Endothelial cell of umbilical vein (primary cell): ENCODE data around the gene TOX2. TPM values are rescaled to one million over a fixed set of nuclear protein-coding genes. Genes with fewer than 3 reads are reported as not detected.

Experiments used
- BruUV-seq: library from RNA; stranded (reverse); fragments of 400-500 nt; replicated peaks from 2 replicates; lab custom pipeline; 2021; lab: Mats Ljungman, UMichigan
- CTCF ChIA-PET: fragments of 300-600, 350-600 bp; sonication (Branson Sonifier 250); formaldehyde crosslinking; loops from one replicate; lab custom pipeline; 2021; ENCODE audit warnings: antibody characterized with exemption, inconsistent platforms; lab: Charles Lee
- POLR2A ChIA-PET: fragments of 300-600, 350-600 bp; sonication (Branson Sonifier 250); formaldehyde crosslinking; loops from one replicate; lab custom pipeline; 2021; ENCODE audit warnings: antibody characterized with exemption, inconsistent platforms; lab: Charles Lee
- DNase-seq: peaks from one replicate; pipeline ENCODE4 v3.0.0-alpha.2; 2011; ENCODE audit warnings: low read depth, low spot score
- FAIRE-seq: peaks from 2 replicates; lab custom pipeline; 2011; peaks lifted over from hg19 to GRCh38; lab: Jason Lieb, UNC
- H2AFZ ChIP-seq: 2 replicates; pipeline ENCODE4 v1.6.0; 2012; ENCODE audit warnings: low read depth, low read length, control low read depth, inconsistent platforms
- H3K27ac ChIP-seq: 2 replicates; pipeline ENCODE4 v1.5.1; 2011; ENCODE audit warnings: low read depth, mild to moderate bottlenecking, control low read depth, low read length, moderate library complexity; ENCODE audit not compliant: insufficient read depth
- H3K27me3 ChIP-seq, 2 experiments: 2 replicates each; pipeline versions ENCODE4 v1.6.0 to v1.6.1; 2011; ENCODE audit warnings: low read length in 2 of 2, mixed read lengths in 1 of 2; ENCODE audit not compliant: control insufficient read depth in 2 of 2, insufficient read depth in 2 of 2
- H3K36me3 ChIP-seq, 2 experiments: 2 replicates in 1 of 2; 3 replicates in 1 of 2; pipeline ENCODE4 v1.5.1; 2011; ENCODE audit warnings: low read length in 2 of 2, mild to moderate bottlenecking in 1 of 2, moderate library complexity in 1 of 2; ENCODE audit not compliant: control insufficient read depth in 2 of 2, insufficient read depth in 2 of 2; ENCODE audit errors: extremely low read depth in 1 of 2
- H3K4me1 ChIP-seq: 3 replicates; pipeline ENCODE4 v1.5.1; 2011; ENCODE audit warnings: mild to moderate bottlenecking, low read length; ENCODE audit not compliant: control insufficient read depth, insufficient read depth; ENCODE audit errors: extremely low read depth
- H3K4me2 ChIP-seq: 2 replicates; pipeline ENCODE4 v1.6.1; 2011; ENCODE audit warnings: low read length, control low read depth, mixed read lengths; ENCODE audit not compliant: insufficient read depth
- H3K4me3 ChIP-seq, 3 experiments: fragments of 200-600 bp in 1 of 3; sonication (generic), shearing (Covaris generic) in 1 of 3; replicated peaks in 1 of 3; 2 replicates each; pipeline ENCODE4 v1.5.1; 2011 to 2016; ENCODE audit warnings: control low read depth in 3 of 3, low read length in 3 of 3, mild to moderate bottlenecking in 2 of 3, inconsistent platforms in 1 of 3, low read depth in 1 of 3, moderate library complexity in 1 of 3; ENCODE audit not compliant: insufficient read depth in 1 of 3
- H3K79me2 ChIP-seq: 2 replicates; pipeline ENCODE4 v1.6.0; 2012; ENCODE audit warnings: low read length, inconsistent platforms; ENCODE audit not compliant: control insufficient read depth, insufficient read depth
- H3K9ac ChIP-seq: replicated peaks from 2 replicates; pipeline ENCODE3; 2011; ENCODE audit warnings: low read length, control low read depth; ENCODE audit not compliant: insufficient read depth; ENCODE audit errors: extremely low read depth
- H3K9me1 ChIP-seq: replicated peaks from 3 replicates; pipeline ENCODE4 v1.6.0; 2011; ENCODE audit warnings: mild to moderate bottlenecking, low read length; ENCODE audit not compliant: control insufficient read depth, insufficient read depth; ENCODE audit errors: extremely low read depth
- H3K9me3 ChIP-seq: replicated peaks from 2 replicates; pipeline ENCODE4 v1.5.1; 2012; ENCODE audit warnings: low read length, inconsistent platforms; ENCODE audit not compliant: control insufficient read depth, insufficient read depth
- H4K20me1 ChIP-seq: replicated peaks from 2 replicates; pipeline ENCODE3; 2011; ENCODE audit warnings: mild to moderate bottlenecking, low read length; ENCODE audit not compliant: control insufficient read depth, insufficient read depth; ENCODE audit errors: extremely low read depth
- CTCF ChIP-seq, 2 donors: IDR thresholded peaks; 1 replicate in 1 of 2; 2 replicates in 1 of 2; pipeline ENCODE4 v1.5.1; 2011; ENCODE audit warnings: low read length in 2 of 2, mild to moderate bottlenecking in 2 of 2, moderate library complexity in 2 of 2, control low read depth in 1 of 2, inconsistent platforms in 1 of 2, low read depth in 1 of 2; ENCODE audit not compliant: insufficient read depth in 1 of 2; ENCODE audit errors: extremely low read depth in 1 of 2
- EZH2 ChIP-seq: IDR thresholded peaks from 2 replicates; pipeline ENCODE4 v1.6.1; 2012; ENCODE audit warnings: borderline replicate concordance, low read depth, mild to moderate bottlenecking, moderate library complexity, low read length, inconsistent platforms; ENCODE audit not compliant: severe bottlenecking
- FOS ChIP-seq: IDR thresholded peaks from 2 replicates; pipeline ENCODE4 v1.6.1; 2011; ENCODE audit warnings: mild to moderate bottlenecking, low read length, moderate library complexity, borderline replicate concordance; ENCODE audit not compliant: insufficient read depth
- GATA2 ChIP-seq: IDR thresholded peaks from 2 replicates; pipeline ENCODE4 v1.7.0; 2011; ENCODE audit warnings: low read depth, mild to moderate bottlenecking, moderate library complexity, mixed read lengths, low read length; ENCODE audit not compliant: insufficient read length, insufficient read depth
- JUN ChIP-seq: IDR thresholded peaks from 2 replicates; pipeline ENCODE4 v1.6.1; 2011; ENCODE audit warnings: borderline replicate concordance, low read depth; ENCODE audit not compliant: insufficient read length, insufficient read depth
- MAX ChIP-seq: IDR thresholded peaks from 2 replicates; pipeline ENCODE4 v1.6.1; 2011; ENCODE audit not compliant: insufficient read depth, insufficient read length
- MYC ChIP-seq: IDR thresholded peaks from one replicate; pipeline ENCODE4 v1.6.1; 2011; ENCODE audit warnings: mild to moderate bottlenecking, low read depth, low read length
- POLR2A ChIP-seq: IDR thresholded peaks from 2 replicates; pipeline ENCODE4 v1.6.1; 2012; ENCODE audit warnings: low read depth, mild to moderate bottlenecking, control low read depth, low read length
- POLR2AphosphoS5 ChIP-seq: IDR thresholded peaks from 2 replicates; pipeline ENCODE4 v1.6.1; 2012; ENCODE audit warnings: low read depth, mild to moderate bottlenecking, control low read depth, low read length, moderate library complexity; ENCODE audit not compliant: insufficient read depth
- dilution Hi-C: fragments of 300-500 bp; cut with MboI; formaldehyde crosslinking; loops from one replicate; pipeline ENCODE4 v1.15.0; 2019; ENCODE audit warnings: low sequenced_read_pairs; ENCODE audit not compliant: extremely low pct_ligation_motif_present
- intact Hi-C: fragments of 100-400 bp; cut with micrococcal nuclease; formaldehyde crosslinking; loops from one replicate; pipeline ENCODE4 v1.10.0; 2022
- polyA plus RNA-seq, 4 experiments: library from polyadenylated mRNA; depleted of rRNA in 3 of 4; stranded (reverse) in 3 of 4; unstranded in 1 of 4; fragments of >200 nt; gene quantifications; 2 replicates each; pipeline versions ENCODE4 v1.2.1 to v1.2.3, GENCODE V29; 2011 to 2012; ENCODE audit warnings: missing spikeins in 1 of 4
- total RNA-seq: library from RNA; stranded (reverse); gene quantifications from 2 replicates; pipeline ENCODE4 v1.2.3, GENCODE V29; 2021

The TOX2 gene
- total and polyA plus RNA-seq, 2 donors (not counting 3 experiments of a cell fraction or from before 2014, with no cell fraction given) = 7.0 to 18.6 TPM

- FAIRE-seq = no peak
- Histone ChIP-seq H3K4me1 (no peaks in the 10 kb centered on the region), H3K27ac (no peak overlapping the region), H3K9me1 (no peaks in the 10 kb centered on the region), H3K4me3 (no peak overlapping the region), H2AFZ (no peak overlapping the region), H3K9me3 (no peaks in the 10 kb centered on the region), H4K20me1 (no peaks in the 10 kb centered on the region), H3K79me2 (no peaks in the 10 kb centered on the region), H3K9ac (no peak overlapping the region), H3K36me3 (no peaks in the 10 kb centered on the region), H3K4me2 (no peak overlapping the region), H3K27me3 (peaks cover 0 to 1% of the 10 kb centered on the region in 2 experiments)
- DNase-seq = no peak
- CTCF ChIA-PET = interaction anchor here (2.0 kb wide), 1 partner anchor 116 kb away, joined by 5 read pairs; no protein-coding TSS in a partner anchor
- TF ChIP-seq EZH2 (no peak), POLR2AphosphoS5 (no peak), FOS (no peak), MYC (no peak), CTCF (IDR thresholded peaks at IDR 0.05; ENCODE audit: extremely low read depth in 1 of 2, insufficient read depth in 1 of 2, low read depth in 1 of 2, low read length in 2 of 2) (no peak), JUN (no peak), GATA2 (no peak), POLR2A (no peak), MAX (no peak)
- dilution Hi-C loops = no loop called here
- no TSS peak for BruUV-seq
- POLR2A ChIA-PET = no interaction called here
- intact Hi-C loops = no loop called here
Observed at GRCh38 chr20:44026647-44027342, 112.1 kb downstream of the TOX2 start.
